UCSD-AML1 (cell line): Measurements from ENCODE around the gene TMEM144.
A peak's percentile ranks its signal among the peaks of the same experiment; 100 is the strongest.
"Not testable (repeated sequence)": the region's sequence is repeated elsewhere in the genome, so short reads cannot be mapped to it uniquely, and the experiment has no call there.

Experiments used
- DNase-seq: peaks from one replicate; lab custom pipeline; 2025; ENCODE audit not compliant: unreplicated experiment; lab: John Stamatoyannopoulos, UW

TMEM144 gene

GRCh38 chr4:158190718-158191117 lies 19.6 kb upstream of the TMEM144 start:
- no peak for DNase-seq

GRCh38 chr4:158192439-158193158 lies 17.7 kb upstream of the TMEM144 start:
- DNase-seq = no peak

DNA sequence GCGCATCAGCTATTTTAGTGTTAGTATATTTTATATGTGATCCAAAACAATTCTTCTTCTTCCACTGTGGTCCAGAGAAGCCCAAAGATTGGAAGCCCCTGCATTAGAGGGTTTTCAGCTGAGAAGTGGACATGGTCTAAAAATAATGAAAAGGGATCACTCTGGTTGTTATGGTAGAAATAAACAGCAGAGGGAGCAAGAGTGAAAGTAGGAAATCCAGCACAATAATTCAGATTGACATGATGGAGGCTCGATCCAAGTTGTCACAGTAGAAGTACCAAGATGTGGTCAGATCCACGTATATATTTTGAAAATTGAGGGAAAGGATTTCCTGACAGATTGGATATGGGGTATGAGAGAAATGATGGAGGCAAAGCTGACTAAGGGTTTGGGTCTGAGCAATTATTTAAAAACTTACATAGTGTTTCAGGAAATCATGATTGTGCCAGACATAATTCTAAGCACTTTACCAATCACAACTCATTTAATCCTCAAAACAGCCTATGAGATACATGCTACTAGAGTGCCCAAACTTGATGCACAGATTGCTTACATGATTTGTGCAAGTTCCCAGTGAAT lies 17.0 kb upstream of the TMEM144 start:
- DNase-seq = no peak

- no peak for DNase-seq
Observed at GRCh38 chr4:158195297-158195696, 15.0 kb upstream of the TMEM144 start.

- no peak for DNase-seq
Observed at GRCh38 chr4:158197194-158197776, 13.0 kb upstream of the TMEM144 start.

DNA sequence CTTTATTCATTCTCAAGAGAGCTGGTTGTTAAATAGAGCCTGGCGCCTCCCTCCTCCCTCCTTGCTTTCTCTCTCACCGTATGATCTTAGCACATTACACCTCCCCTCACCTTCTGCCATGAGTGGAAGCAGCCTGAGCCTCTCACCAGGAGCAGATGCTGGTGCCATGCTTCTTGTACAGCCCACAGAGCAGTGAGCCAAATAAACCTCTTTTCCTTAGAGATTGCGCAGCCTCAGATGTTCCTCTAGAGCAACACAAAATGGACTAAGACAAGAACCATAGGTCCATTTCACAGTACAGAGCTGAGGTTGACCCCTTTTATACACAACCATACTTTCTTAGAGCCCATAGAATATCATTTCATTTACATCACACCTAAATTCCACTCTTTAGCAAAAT lies 10.1 kb upstream of the TMEM144 start:
- DNase-seq = no peak

- peak; percentile 13 for DNase-seq
Observed at GRCh38 chr4:158201322-158201721, 9.0 kb upstream of the TMEM144 start.

- DNase-seq = no peak
Observed at GRCh38 chr4:158201876-158202275, 8.4 kb upstream of the TMEM144 start.

DNA sequence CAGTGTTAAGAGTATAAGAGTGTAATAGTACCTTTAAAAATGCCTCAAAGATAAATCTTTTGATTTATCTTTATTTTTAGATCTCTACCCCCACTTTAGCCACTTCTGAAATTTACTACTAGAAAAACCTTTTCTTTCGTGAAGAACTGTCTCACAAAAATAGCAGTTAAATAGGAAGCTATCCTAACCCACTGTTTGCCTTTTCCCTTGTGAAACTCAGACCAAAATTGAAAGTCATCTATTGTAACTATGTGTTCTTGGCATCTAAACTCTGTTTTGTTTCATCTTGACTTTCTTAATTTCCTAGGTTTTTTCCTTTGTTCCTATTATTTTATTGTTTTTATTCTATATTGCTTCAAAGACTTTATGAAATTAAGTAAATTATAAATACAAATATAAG lies 7.8 kb upstream of the TMEM144 start:
- DNase-seq = no peak

GRCh38 chr4:158203436-158203835 lies 6.8 kb upstream of the TMEM144 start:
- no peak for DNase-seq

- no peak for DNase-seq
Observed at GRCh38 chr4:158203929-158204328, 6.4 kb upstream of the TMEM144 start.

DNA sequence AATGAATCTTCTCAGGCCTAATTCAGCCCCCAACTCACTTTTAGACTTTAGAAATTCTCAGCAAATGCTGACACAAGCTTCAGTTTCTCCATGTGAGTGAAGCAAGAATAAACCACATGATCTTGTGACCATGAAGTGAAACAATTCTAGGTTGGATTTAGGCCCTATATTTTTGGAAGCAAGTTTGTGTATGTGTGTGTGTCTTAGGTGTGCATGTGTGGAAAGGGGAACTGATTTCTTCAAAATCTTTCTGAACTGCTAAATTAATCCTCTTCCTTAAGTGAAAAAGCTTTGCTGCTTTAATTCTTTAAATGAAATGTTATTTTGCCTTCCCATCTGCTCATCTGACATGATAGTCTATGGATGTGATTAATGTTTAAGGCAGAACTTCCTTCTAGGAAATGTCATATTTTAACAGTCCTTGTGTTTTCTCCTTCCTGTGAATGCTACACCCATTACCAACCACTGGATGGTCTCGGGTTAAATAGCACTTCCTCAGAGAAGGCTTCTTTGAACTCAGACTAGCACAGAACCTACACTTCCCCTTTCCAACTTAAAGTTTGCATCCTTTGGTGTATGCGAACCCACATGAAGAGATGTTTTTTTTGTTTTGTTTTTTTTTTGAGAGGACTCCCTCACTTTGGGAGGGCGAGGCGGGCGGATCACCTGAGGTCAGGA lies 1.2 kb upstream of the TMEM144 start:
- peak; percentile 11 for DNase-seq

DNA sequence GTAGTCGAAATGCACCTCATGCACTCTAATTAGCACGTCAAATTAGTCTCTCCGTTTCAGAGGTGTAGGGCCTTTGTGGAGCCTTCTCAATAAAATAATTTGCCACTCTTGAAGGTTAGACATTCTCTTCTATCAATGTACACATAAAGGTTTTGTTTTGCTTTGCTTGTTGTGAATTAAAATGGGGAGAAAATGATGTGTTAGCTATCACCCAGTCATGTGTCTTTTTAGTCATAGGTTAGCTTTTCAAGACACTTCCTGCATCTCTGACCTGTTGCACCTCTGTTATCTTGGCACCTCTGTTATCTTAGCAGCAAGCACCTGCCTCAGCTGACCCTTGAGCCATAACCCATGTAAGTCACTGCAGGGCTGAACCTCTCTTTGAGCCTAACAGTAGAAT lies 936 bp downstream of the TMEM144 start:
- DNase-seq = no peak

GRCh38 chr4:158213466-158213865 lies 3.2 kb downstream of the TMEM144 start:
- no peak for DNase-seq

GRCh38 chr4:158214856-158215255 lies 4.6 kb downstream of the TMEM144 start:
- no peak for DNase-seq

- no peak for DNase-seq
Observed at GRCh38 chr4:158217763-158218162, 7.5 kb downstream of the TMEM144 start.

- DNase-seq = no peak
Observed at GRCh38 chr4:158219623-158220022, 9.3 kb downstream of the TMEM144 start.

DNA sequence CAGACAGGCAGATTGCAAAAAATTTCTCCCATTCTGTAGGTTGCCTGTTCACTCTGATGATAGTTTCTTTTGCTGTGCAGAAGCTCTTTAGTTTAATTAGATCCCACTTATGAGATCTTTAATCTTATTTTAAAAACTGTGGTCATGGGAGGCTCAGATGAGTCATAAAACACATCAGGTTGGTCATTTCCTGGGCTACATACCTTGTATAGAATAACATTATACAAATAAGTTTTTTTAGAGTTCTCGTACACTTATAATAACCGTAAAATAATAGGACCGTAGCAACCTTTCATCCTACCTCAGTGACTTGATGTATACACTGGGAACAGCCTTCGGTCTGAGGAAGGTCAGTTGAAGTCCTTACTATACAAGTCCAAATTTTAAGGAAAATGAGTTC lies 14.0 kb downstream of the TMEM144 start:
- DNase-seq = not testable (repeated sequence)

DNA sequence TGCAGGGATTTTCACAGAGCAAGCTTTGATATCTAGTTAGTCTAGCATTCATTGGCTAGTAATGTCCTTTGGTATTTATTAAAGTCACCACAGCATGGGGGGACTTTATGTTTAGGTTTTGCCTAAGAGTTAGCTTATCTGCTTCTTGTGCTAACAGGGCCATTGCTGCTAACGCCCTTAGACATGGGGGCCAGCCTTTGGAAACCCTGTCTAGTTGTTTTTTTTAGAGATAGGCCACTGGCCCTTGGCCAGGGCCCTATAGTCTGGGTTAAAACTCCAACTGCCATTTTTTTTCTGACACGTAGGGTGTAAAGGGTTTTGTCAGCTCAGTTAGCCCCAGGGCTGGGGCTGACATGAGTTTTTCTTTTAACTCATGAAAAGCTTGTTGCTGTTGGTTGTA lies 14.7 kb downstream of the TMEM144 start:
- DNase-seq = not testable (repeated sequence)

DNA sequence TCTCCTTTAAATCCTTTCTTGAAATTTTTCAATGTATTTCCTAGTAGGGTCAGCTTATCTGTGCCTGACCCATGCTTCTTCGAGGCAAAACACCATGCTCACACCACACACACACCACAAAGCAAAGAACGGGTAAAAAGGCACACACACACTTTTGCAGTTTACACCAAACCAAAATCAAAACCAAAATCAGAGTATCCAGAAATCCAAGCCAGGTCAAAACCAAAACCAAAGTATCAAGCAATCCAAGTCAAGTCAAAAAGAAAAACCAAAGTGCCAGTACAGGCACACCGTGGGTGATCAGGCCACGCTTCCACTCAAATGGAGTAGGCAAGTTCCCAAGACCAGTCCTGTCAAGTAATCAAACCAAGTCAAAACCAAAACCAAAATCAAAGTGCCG lies 17.6 kb downstream of the TMEM144 start:
- not testable (repeated sequence) for DNase-seq

DNA sequence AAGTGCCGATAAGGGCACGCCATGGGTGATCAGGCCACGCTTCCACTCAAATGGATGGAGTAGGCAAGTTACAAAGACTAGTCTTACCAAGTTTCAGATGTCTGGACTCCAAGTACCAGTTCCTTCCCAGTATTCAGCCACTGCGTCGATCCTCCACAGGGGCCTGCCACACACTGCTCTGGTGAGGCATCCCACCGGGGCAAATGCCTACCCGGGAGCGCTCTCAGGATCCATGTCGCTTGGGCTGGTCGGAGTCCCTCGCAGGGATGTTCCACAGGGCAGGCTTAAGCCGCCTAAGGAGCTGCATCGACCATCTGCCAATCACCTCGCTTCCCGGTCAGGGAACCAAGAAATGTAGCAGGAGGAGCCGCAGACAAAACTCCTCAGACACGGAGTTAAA lies 18.1 kb downstream of the TMEM144 start:
- DNase-seq = not testable (repeated sequence)

DNA sequence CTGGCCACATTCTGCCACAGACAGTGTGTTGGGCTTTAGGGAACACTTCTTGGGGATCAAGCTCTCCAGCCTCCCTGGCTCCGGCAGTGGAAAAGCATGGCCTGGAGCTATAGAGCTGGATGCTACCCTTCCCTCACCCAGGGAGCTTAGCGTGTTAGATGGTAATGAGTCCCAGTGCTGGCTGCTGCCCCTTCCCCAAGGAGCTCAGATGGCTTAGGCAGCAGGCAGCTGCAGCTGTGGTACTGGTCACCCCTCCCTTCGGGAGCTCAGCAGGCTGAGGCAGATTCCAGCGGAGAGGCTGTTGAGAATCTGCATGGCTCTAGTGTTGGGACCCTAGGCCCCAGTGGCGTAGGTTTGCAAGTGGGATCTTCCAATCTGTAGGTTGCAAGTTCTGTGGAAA lies 19.5 kb downstream of the TMEM144 start:
- DNase-seq = no peak
